Measurements from ENCODE around the gene CCDC68. TPM values are rescaled to one million over a fixed set of nuclear protein-coding genes. Genes with fewer than 3 reads are reported as not detected.

The CCDC68 gene
- total RNA-seq (2014; rRNA removed; shearing (Covaris generic); ENCODE audit: low replicate concordance), result not detected in 2 replicates

GRCh38 chr18:54958704-54959625 is at the start of gene CCDC68:
CCDC68 (minus strand) TSS chr18:54959461; CDS start chr18:54942791, 16,670 bp downstream.
- no peaks in the 10 kb centered on the region for H3K27me3 ChIP-seq (ENCODE audit: low read length)
- H3K4me3 ChIP-seq (ENCODE audit: low read length), result no peak within 1 kb of the TSS
- no peaks in the 10 kb centered on the region for H3K79me2 ChIP-seq (ENCODE audit: low read length)
- no peak within 1 kb of the TSS for H3K9ac ChIP-seq (ENCODE audit: low read length)
- no peaks in the 10 kb centered on the region for H3K4me1 ChIP-seq (ENCODE audit: low read length)
- H3K36me3 ChIP-seq (ENCODE audit: insufficient read depth, low read length), result no peaks in the 10 kb centered on the region
- no peak within 1 kb of the TSS for H3K4me2 ChIP-seq (ENCODE audit: low read depth, low read length, poor library complexity, severe bottlenecking)
- no peaks in the 10 kb centered on the region for H3K9me2 ChIP-seq (replicated peaks; ENCODE audit: insufficient read depth, low read length)
- H4K20me1 ChIP-seq (ENCODE audit: insufficient read depth, low read depth, low read length), result no peaks in the 10 kb centered on the region
- DNase-seq, result no peak
- H2AFZ ChIP-seq (ENCODE audit: low read length), result no peak within 1 kb of the TSS
- no peaks in the 10 kb centered on the region for H3K9me3 ChIP-seq (ENCODE audit: low read length)
- H3K27ac ChIP-seq (ENCODE audit: low read length), result no peak within 1 kb of the TSS

- no peaks in the 10 kb centered on the region for H3K36me3 ChIP-seq (ENCODE audit: insufficient read depth, low read length)
- H3K9me2 ChIP-seq (replicated peaks; ENCODE audit: insufficient read depth, low read length), result no peaks in the 10 kb centered on the region
- no peak overlapping the region for H3K4me2 ChIP-seq (ENCODE audit: low read depth, low read length, poor library complexity, severe bottlenecking)
- H2AFZ ChIP-seq (ENCODE audit: low read length), result no peak overlapping the region
- H3K9me3 ChIP-seq (ENCODE audit: low read length), result no peaks in the 10 kb centered on the region
- H3K27ac ChIP-seq (ENCODE audit: low read length), result no peak overlapping the region
- no peaks in the 10 kb centered on the region for H3K4me1 ChIP-seq (ENCODE audit: low read length)
- no peaks in the 10 kb centered on the region for H3K79me2 ChIP-seq (ENCODE audit: low read length)
- no peaks in the 10 kb centered on the region for H4K20me1 ChIP-seq (ENCODE audit: insufficient read depth, low read depth, low read length)
- H3K27me3 ChIP-seq (ENCODE audit: low read length), result 0 out of 2 replicates have a peak, but pooled peaks cover 3% of the 10 kb centered on the region
- no peak overlapping the region for H3K4me3 ChIP-seq (ENCODE audit: low read length)
- H3K9ac ChIP-seq (ENCODE audit: low read length), result no peak overlapping the region
- DNase-seq, result no peak
Measured at GRCh38 chr18:55007602-55008001, 48.3 kb upstream of the CCDC68 start.

GRCh38 chr18:55003695-55004094 is 44.4 kb upstream of the CCDC68 start:
- H3K27me3 ChIP-seq (ENCODE audit: low read length), result 0 out of 2 replicates have a peak, but pooled peaks cover 3% of the 10 kb centered on the region
- no peak overlapping the region for H3K27ac ChIP-seq (ENCODE audit: low read length)
- no peaks in the 10 kb centered on the region for H4K20me1 ChIP-seq (ENCODE audit: insufficient read depth, low read depth, low read length)
- H3K9ac ChIP-seq (ENCODE audit: low read length), result no peak overlapping the region
- DNase-seq, result no peak
- H3K4me1 ChIP-seq (ENCODE audit: low read length), result no peaks in the 10 kb centered on the region
- H3K36me3 ChIP-seq (ENCODE audit: insufficient read depth, low read length), result no peaks in the 10 kb centered on the region
- H2AFZ ChIP-seq (ENCODE audit: low read length), result no peak overlapping the region
- H3K4me3 ChIP-seq (ENCODE audit: low read length), result no peak overlapping the region
- H3K79me2 ChIP-seq (ENCODE audit: low read length), result no peaks in the 10 kb centered on the region
- H3K4me2 ChIP-seq (ENCODE audit: low read depth, low read length, poor library complexity, severe bottlenecking), result no peak overlapping the region
- no peaks in the 10 kb centered on the region for H3K9me3 ChIP-seq (ENCODE audit: low read length)
- H3K9me2 ChIP-seq (replicated peaks; ENCODE audit: insufficient read depth, low read length), result no peaks in the 10 kb centered on the region

GRCh38 chr18:55002261-55002660 is 43.0 kb upstream of the CCDC68 start:
- Histone ChIP-seq H3K4me2 (ENCODE audit: low read depth, low read length, poor library complexity, severe bottlenecking) (no peak overlapping the region), H3K9me2 (replicated peaks; ENCODE audit: insufficient read depth, low read length) (no peaks in the 10 kb centered on the region), H3K9ac (ENCODE audit: low read length) (no peak overlapping the region), H4K20me1 (ENCODE audit: insufficient read depth, low read depth, low read length) (no peaks in the 10 kb centered on the region), H3K4me1 (ENCODE audit: low read length) (no peaks in the 10 kb centered on the region), H3K9me3 (ENCODE audit: low read length) (no peaks in the 10 kb centered on the region), H3K79me2 (ENCODE audit: low read length) (no peaks in the 10 kb centered on the region), H2AFZ (ENCODE audit: low read length) (no peak overlapping the region), H3K36me3 (ENCODE audit: insufficient read depth, low read length) (no peaks in the 10 kb centered on the region), H3K27ac (ENCODE audit: low read length) (no peak overlapping the region), H3K27me3 (ENCODE audit: low read length) (0 out of 2 replicates have a peak, but pooled peaks cover 3% of the 10 kb centered on the region), H3K4me3 (ENCODE audit: low read length) (no peak overlapping the region)
- DNase-seq, result no peak

GRCh38 chr18:55001394-55002024 is 42.2 kb upstream of the CCDC68 start:
- H3K9me3 ChIP-seq (ENCODE audit: low read length), result no peaks in the 10 kb centered on the region
- no peak overlapping the region for H3K4me3 ChIP-seq (ENCODE audit: low read length)
- no peaks in the 10 kb centered on the region for H3K4me1 ChIP-seq (ENCODE audit: low read length)
- 0 out of 2 replicates have a peak, but pooled peaks cover 3% of the 10 kb centered on the region for H3K27me3 ChIP-seq (ENCODE audit: low read length)
- no peak overlapping the region for H3K9ac ChIP-seq (ENCODE audit: low read length)
- no peaks in the 10 kb centered on the region for H3K36me3 ChIP-seq (ENCODE audit: insufficient read depth, low read length)
- no peak for DNase-seq
- H3K79me2 ChIP-seq (ENCODE audit: low read length), result no peaks in the 10 kb centered on the region
- H3K4me2 ChIP-seq (ENCODE audit: low read depth, low read length, poor library complexity, severe bottlenecking), result no peak overlapping the region
- H3K9me2 ChIP-seq (replicated peaks; ENCODE audit: insufficient read depth, low read length), result no peaks in the 10 kb centered on the region
- no peak overlapping the region for H2AFZ ChIP-seq (ENCODE audit: low read length)
- H4K20me1 ChIP-seq (ENCODE audit: insufficient read depth, low read depth, low read length), result no peaks in the 10 kb centered on the region
- H3K27ac ChIP-seq (ENCODE audit: low read length), result no peak overlapping the region

GRCh38 chr18:55000529-55000928 is 41.3 kb upstream of the CCDC68 start:
- Histone ChIP-seq H3K9me3 (ENCODE audit: low read length) (no peaks in the 10 kb centered on the region), H4K20me1 (ENCODE audit: insufficient read depth, low read depth, low read length) (no peaks in the 10 kb centered on the region), H3K9me2 (replicated peaks; ENCODE audit: insufficient read depth, low read length) (no peaks in the 10 kb centered on the region), H3K27me3 (ENCODE audit: low read length) (no peaks in the 10 kb centered on the region), H3K4me2 (ENCODE audit: low read depth, low read length, poor library complexity, severe bottlenecking) (no peak overlapping the region), H3K9ac (ENCODE audit: low read length) (no peak overlapping the region), H3K4me3 (ENCODE audit: low read length) (no peak overlapping the region), H3K36me3 (ENCODE audit: insufficient read depth, low read length) (no peaks in the 10 kb centered on the region), H2AFZ (ENCODE audit: low read length) (no peak overlapping the region), H3K27ac (ENCODE audit: low read length) (no peak overlapping the region), H3K79me2 (ENCODE audit: low read length) (no peaks in the 10 kb centered on the region), H3K4me1 (ENCODE audit: low read length) (no peaks in the 10 kb centered on the region)
- no peak for DNase-seq

- H2AFZ ChIP-seq (ENCODE audit: low read length), result no peak overlapping the region
Measured at GRCh38 chr18:54999016-54999415, 39.8 kb upstream of the CCDC68 start.

GRCh38 chr18:54995421-54996143 is 36.3 kb upstream of the CCDC68 start:
- H3K4me3 ChIP-seq (ENCODE audit: low read length), result no peak overlapping the region
- no peaks in the 10 kb centered on the region for H3K79me2 ChIP-seq (ENCODE audit: low read length)
- no peaks in the 10 kb centered on the region for H3K9me3 ChIP-seq (ENCODE audit: low read length)
- H3K9ac ChIP-seq (ENCODE audit: low read length), result no peak overlapping the region
- no peak overlapping the region for H3K4me2 ChIP-seq (ENCODE audit: low read depth, low read length, poor library complexity, severe bottlenecking)
- H3K27ac ChIP-seq (ENCODE audit: low read length), result no peak overlapping the region
- H3K4me1 ChIP-seq (ENCODE audit: low read length), result no peaks in the 10 kb centered on the region
- no peaks in the 10 kb centered on the region for H3K9me2 ChIP-seq (replicated peaks; ENCODE audit: insufficient read depth, low read length)
- H4K20me1 ChIP-seq (ENCODE audit: insufficient read depth, low read depth, low read length), result no peaks in the 10 kb centered on the region
- H3K27me3 ChIP-seq (ENCODE audit: low read length), result no peaks in the 10 kb centered on the region
- H2AFZ ChIP-seq (ENCODE audit: low read length), result no peak overlapping the region
- H3K36me3 ChIP-seq (ENCODE audit: insufficient read depth, low read length), result no peaks in the 10 kb centered on the region
- no peak for DNase-seq

More at GRCh38 chr18:54999016-54999415, 39.8 kb upstream of the CCDC68 start:
- no peaks in the 10 kb centered on the region for H3K36me3 ChIP-seq (ENCODE audit: insufficient read depth, low read length)
- no peak overlapping the region for H3K27ac ChIP-seq (ENCODE audit: low read length)
- no peak overlapping the region for H3K9ac ChIP-seq (ENCODE audit: low read length)
- H4K20me1 ChIP-seq (ENCODE audit: insufficient read depth, low read depth, low read length), result no peaks in the 10 kb centered on the region
- DNase-seq, result no peak
- H3K27me3 ChIP-seq (ENCODE audit: low read length), result no peaks in the 10 kb centered on the region
- H3K9me3 ChIP-seq (ENCODE audit: low read length), result no peaks in the 10 kb centered on the region
- no peaks in the 10 kb centered on the region for H3K4me1 ChIP-seq (ENCODE audit: low read length)
- no peaks in the 10 kb centered on the region for H3K79me2 ChIP-seq (ENCODE audit: low read length)
- no peak overlapping the region for H3K4me2 ChIP-seq (ENCODE audit: low read depth, low read length, poor library complexity, severe bottlenecking)
- no peaks in the 10 kb centered on the region for H3K9me2 ChIP-seq (replicated peaks; ENCODE audit: insufficient read depth, low read length)
- H3K4me3 ChIP-seq (ENCODE audit: low read length), result no peak overlapping the region

Data from Karpas-422 (cell line).